Mesothelial cell of epicardium (in vitro differentiated cells): ENCODE results near the gene TIPARP. TPM values are rescaled to one million over a fixed set of nuclear protein-coding genes. Genes with fewer than 3 reads are reported as not detected.

Experiments used
- DNase-seq, 2 experiments: peaks; one replicate each; pipeline ENCODE4 v3.0.0; 2021; ENCODE audit warnings: low spot score in 2 of 2; ENCODE audit not compliant: unreplicated experiment in 2 of 2
- H3K27ac Mint-ChIP-seq: 2 replicates; pipeline ENCODE4 v1.8.0; 2021; ENCODE audit warnings: mixed read lengths
- H3K27me3 Mint-ChIP-seq: 2 replicates; pipeline ENCODE4 v1.8.0; 2021; ENCODE audit warnings: low read depth, mixed read lengths
- H3K36me3 Mint-ChIP-seq: 2 replicates; pipeline ENCODE4 v1.8.0; 2021; ENCODE audit warnings: mixed read lengths
- H3K4me1 Mint-ChIP-seq: 2 replicates; pipeline ENCODE4 v1.8.0; 2021; ENCODE audit warnings: mixed read lengths
- H3K4me3 Mint-ChIP-seq: 2 replicates; pipeline ENCODE4 v1.8.0; 2021; ENCODE audit warnings: mild to moderate bottlenecking, moderate library complexity, mixed read lengths
- H3K9me3 Mint-ChIP-seq: 2 replicates; pipeline ENCODE4 v1.8.0; 2021; ENCODE audit warnings: mixed read lengths
- CTCF ChIP-seq: fragments of 200-600 bp; sonication (generic); IDR thresholded peaks from one replicate; pipeline ENCODE4 v1.5.0; 2021; ENCODE audit warnings: antibody characterized with exemption; ENCODE audit not compliant: unreplicated experiment
- total RNA-seq: library from RNA; stranded (reverse); gene quantifications from 3 replicates; pipeline ENCODE4 v1.2.1, GENCODE V29; 2021

The TIPARP gene
- total RNA-seq, 1 donor from 2014 or later = 27.2 TPM

GRCh38 chr3:156685752-156686151 is 11.4 kb downstream of the TIPARP start:
- no peak for TF ChIP-seq CTCF
- Mint-ChIP-seq H3K36me3 (no peaks in the 10 kb centered on the region), H3K4me1 (peaks cover 44% of the 10 kb centered on the region), H3K27ac (no peak overlapping the region), H3K9me3 (no peaks in the 10 kb centered on the region), H3K27me3 (no peaks in the 10 kb centered on the region), H3K4me3 (no peak overlapping the region)
- no peak for DNase-seq

- Mint-ChIP-seq H3K4me3 (no peak overlapping the region), H3K9me3 (no peaks in the 10 kb centered on the region), H3K27me3 (no peaks in the 10 kb centered on the region), H3K36me3 (no peaks in the 10 kb centered on the region), H3K4me1 (peaks cover 44% of the 10 kb centered on the region), H3K27ac (no peak overlapping the region)
- no peak for DNase-seq
- no peak for TF ChIP-seq CTCF
Observed at GRCh38 chr3:156687023-156687422, 12.6 kb downstream of the TIPARP start.

GRCh38 chr3:156688632-156689452 is 14.5 kb downstream of the TIPARP start:
- no peak for DNase-seq
- Mint-ChIP-seq H3K4me1 (peaks cover 43% of the 10 kb centered on the region), H3K9me3 (no peaks in the 10 kb centered on the region), H3K27me3 (no peaks in the 10 kb centered on the region), H3K27ac (peak overlapping the region; percentile 10), H3K4me3 (no peak overlapping the region), H3K36me3 (peaks cover under 1% of the 10 kb centered on the region)
- no peak for TF ChIP-seq CTCF

GRCh38 chr3:156689608-156690007 is 15.2 kb downstream of the TIPARP start:
- Mint-ChIP-seq H3K9me3 (no peaks in the 10 kb centered on the region), H3K36me3 (peaks cover 7% of the 10 kb centered on the region), H3K27me3 (no peaks in the 10 kb centered on the region), H3K27ac (no peak overlapping the region), H3K4me1 (peaks cover 42% of the 10 kb centered on the region), H3K4me3 (no peak overlapping the region)
- TF ChIP-seq CTCF = no peak
- no peak for DNase-seq

GRCh38 chr3:156691920-156692319 is 17.5 kb downstream of the TIPARP start:
- no peaks in the 10 kb centered on the region for H3K27me3 Mint-ChIP-seq
- peaks cover 33% of the 10 kb centered on the region for H3K4me1 Mint-ChIP-seq
- H3K9me3 Mint-ChIP-seq = no peaks in the 10 kb centered on the region
- DNase-seq = no peak
- no peak overlapping the region for H3K4me3 Mint-ChIP-seq
- no peak for TF ChIP-seq CTCF
- peak overlapping the region; percentile 4 for H3K27ac Mint-ChIP-seq
- peaks cover 20% of the 10 kb centered on the region for H3K36me3 Mint-ChIP-seq
